Esophagus squamous epithelium (tissue), 5 donors: Measurements from ENCODE around the gene FBXO38. TPM values are rescaled to one million over a fixed set of nuclear protein-coding genes. Genes with fewer than 3 reads are reported as not detected.

ENCODE experiments used
- DNase-seq: peaks from one replicate; lab custom pipeline; 2025; lab: John Stamatoyannopoulos, UW
- H3K27ac ChIP-seq, 4 donors: fragments of 200-600 bp; sonication (generic); one replicate each; pipeline ENCODE4 v1.5.1; 2016 to 2019; ENCODE audit warnings: mild to moderate bottlenecking in 1 of 4
- H3K27me3 ChIP-seq, 4 donors: fragments of 200-600 bp; sonication (generic); 1 replicate in 3 of 4; 2 replicates in 1 of 4; pipeline versions ENCODE4 v1.5.1 to v1.6.0; 2017 to 2021; ENCODE audit warnings: antibody characterized with exemption in 1 of 4
- H3K36me3 ChIP-seq, 3 donors: fragments of 200-600 bp; sonication (generic); one replicate each; pipeline ENCODE4 v1.5.1; 2016 to 2019
- H3K4me1 ChIP-seq, 3 donors: fragments of 200-600 bp; sonication (generic); one replicate each; pipeline ENCODE4 v1.5.1; 2017 to 2019
- H3K4me3 ChIP-seq, 4 donors: fragments of 200-600 bp; sonication (generic); 1 replicate in 3 of 4; 2 replicates in 1 of 4; pipeline ENCODE4 v1.5.1; 2016 to 2019; ENCODE audit warnings: mild to moderate bottlenecking in 2 of 4, moderate library complexity in 1 of 4
- H3K9me3 ChIP-seq, 3 donors: fragments of 200-600 bp; sonication (generic); one replicate each; pipeline ENCODE4 v1.5.1; 2016 to 2019
- CTCF ChIP-seq, 6 experiments: fragments of 450-650 bp in 4 of 6; fragments of 200-600 bp in 2 of 6; sonication (generic) in 2 of 6; IDR thresholded peaks; one replicate each; pipeline ENCODE4 v1.5.1; 2016 to 2019; ENCODE audit warnings: antibody characterized with exemption in 6 of 6, mild to moderate bottlenecking in 4 of 6, moderate library complexity in 4 of 6
- POLR2A ChIP-seq, 4 donors: fragments of 450-650 bp; IDR thresholded peaks; one replicate each; pipeline ENCODE4 v1.6.1; 2017; ENCODE audit warnings: antibody characterized with exemption in 4 of 4, mild to moderate bottlenecking in 4 of 4, moderate library complexity in 3 of 4
- WGBS, 2 donors: methylation state at CpG; one replicate each; pipeline ENCODE4 v1.1.5; 2018; 5-methylcytosine and 5-hydroxymethylcytosine counted together
- intact Hi-C: fragments of 100-400 bp; cut with DNase I; formaldehyde crosslinking; loops from one replicate; pipeline ENCODE4 v1.15.0; 2022
- total RNA-seq, 4 donors: library from RNA; depleted of rRNA; stranded (reverse); fragments of >200 nt; gene quantifications; one replicate each; pipeline ENCODE4 v1.1.0, GENCODE V29; 2016
- donor health status: DM: yes; HTN: yes; CAD: no.

FBXO38 gene
- total RNA-seq, 4 donors from 2014 or later, result 15.0 to 42.0 (median 32.1) TPM

GRCh38 chr5:148406406-148406805 is 22.6 kb downstream of the FBXO38 start:
- Histone ChIP-seq H3K4me1 (peaks cover 0 to 14% (median 0%) of the 10 kb centered on the region in 3 donors), H3K27me3 (no peaks in the 10 kb centered on the region), H3K4me3 (no peak overlapping the region), H3K27ac (no peak overlapping the region), H3K9me3 (no peaks in the 10 kb centered on the region), H3K36me3 (peaks cover 6 to 98% (median 15%) of the 10 kb centered on the region in 3 donors)
- no peak for DNase-seq
- WGBS, 2 donors, result 87 to 90% methylated on average over 3 of the region's 3 CpGs
- TF ChIP-seq POLR2A (IDR thresholded peaks at IDR 0.05), result no peak
- intact Hi-C loops, result no loop called here

- Histone ChIP-seq H3K27ac (no peak overlapping the region), H3K9me3 (no peaks in the 10 kb centered on the region), H3K36me3 (peaks cover 6 to 100% (median 15%) of the 10 kb centered on the region in 3 donors), H3K27me3 (no peaks in the 10 kb centered on the region), H3K4me3 (no peak overlapping the region), H3K4me1 (no peaks in the 10 kb centered on the region)
- TF ChIP-seq CTCF (IDR thresholded peaks at IDR 0.05) (no peak), POLR2A (IDR thresholded peaks at IDR 0.05) (no peak)
- intact Hi-C loops, result no loop called here
- WGBS, 2 donors, result 56 to 71% methylated on average over 3 of the region's 3 CpGs
- no peak for DNase-seq
These were observed 24.3 kb downstream of the FBXO38 start for GRCh38 chr5:148408092-148408491.

GRCh38 chr5:148412124-148412523 is 28.4 kb downstream of the FBXO38 start:
- intact Hi-C loops, result no loop called here
- no peaks in the 10 kb centered on the region for H3K4me1 ChIP-seq
- H3K36me3 ChIP-seq, result peaks cover 6 to 100% (median 20%) of the 10 kb centered on the region in 3 donors
- DNase-seq, result no peak
- H3K4me3 ChIP-seq, result no peak overlapping the region
- WGBS, 2 donors, result 92 to 98% methylated on average over 2 of the region's 2 CpGs
- H3K27me3 ChIP-seq, result no peaks in the 10 kb centered on the region
- H3K27ac ChIP-seq, result no peak overlapping the region
- TF ChIP-seq CTCF (IDR thresholded peaks at IDR 0.05) (no peak), POLR2A (IDR thresholded peaks at IDR 0.05) (no peak)
- no peaks in the 10 kb centered on the region for H3K9me3 ChIP-seq

DNA sequence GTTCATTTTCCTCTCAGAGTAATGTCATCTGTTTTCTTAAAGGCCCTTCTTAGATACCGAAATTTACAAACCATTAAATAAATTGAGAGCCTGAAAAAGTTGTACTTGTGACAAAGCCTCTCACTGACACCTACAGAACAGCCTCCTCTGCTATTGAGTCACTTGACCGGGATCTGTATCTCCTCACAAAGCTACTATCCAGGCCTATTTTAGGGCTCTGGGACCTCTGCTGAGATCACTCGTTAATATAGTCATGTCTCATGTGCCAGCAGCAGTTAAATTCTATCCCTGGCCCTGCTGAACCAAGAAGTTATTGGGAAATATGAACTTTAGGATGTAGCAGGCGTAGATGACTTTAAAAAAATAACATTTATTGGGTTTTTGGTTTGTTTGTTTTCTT is 31.1 kb downstream of the FBXO38 start:
- TF ChIP-seq POLR2A (IDR thresholded peaks at IDR 0.05) (no peak), CTCF (IDR thresholded peaks at IDR 0.05) (no peak)
- H3K27me3 ChIP-seq, result no peaks in the 10 kb centered on the region
- DNase-seq, result no peak
- 79 to 83% methylated on average over 4 of the region's 4 CpGs for WGBS, 2 donors
- H3K36me3 ChIP-seq, result peaks cover 6 to 100% (median 28%) of the 10 kb centered on the region in 3 donors
- H3K9me3 ChIP-seq, result no peaks in the 10 kb centered on the region
- no peak overlapping the region for H3K27ac ChIP-seq
- H3K4me3 ChIP-seq, result no peak overlapping the region
- intact Hi-C loops, result no loop called here
- no peaks in the 10 kb centered on the region for H3K4me1 ChIP-seq

DNA sequence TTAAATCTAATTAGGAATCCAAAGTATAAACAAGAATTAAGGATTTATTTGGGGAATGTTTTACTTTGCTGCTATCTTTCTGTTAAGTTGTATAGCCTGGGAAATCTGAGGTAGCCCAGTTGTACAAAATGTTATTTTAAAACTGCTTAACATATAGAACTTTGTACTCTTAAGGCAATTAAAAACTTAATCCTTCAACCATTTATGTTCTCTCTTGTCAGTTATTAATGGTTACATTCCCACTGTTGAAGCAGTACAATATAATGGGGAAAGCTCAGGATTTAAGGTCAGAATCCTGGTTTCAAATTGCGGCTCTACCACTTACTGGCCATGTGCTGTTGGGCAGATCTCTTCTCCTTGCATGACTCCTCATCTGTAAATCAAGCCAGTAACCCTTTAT is 32.7 kb downstream of the FBXO38 start:
- DNase-seq, result no peak
- no peaks in the 10 kb centered on the region for H3K4me1 ChIP-seq
- H3K36me3 ChIP-seq, result peaks cover 0 to 99% (median 21%) of the 10 kb centered on the region in 3 donors
- H3K27me3 ChIP-seq, result no peaks in the 10 kb centered on the region
- intact Hi-C loops, result no loop called here
- WGBS, 2 donors, result 100% methylated on average over 1 of the region's 1 CpG
- no peak overlapping the region for H3K27ac ChIP-seq
- no peak overlapping the region for H3K4me3 ChIP-seq
- H3K9me3 ChIP-seq, result no peaks in the 10 kb centered on the region
- TF ChIP-seq POLR2A (IDR thresholded peaks at IDR 0.05), result no peak
- no peak for TF ChIP-seq CTCF (IDR thresholded peaks at IDR 0.05)

DNA sequence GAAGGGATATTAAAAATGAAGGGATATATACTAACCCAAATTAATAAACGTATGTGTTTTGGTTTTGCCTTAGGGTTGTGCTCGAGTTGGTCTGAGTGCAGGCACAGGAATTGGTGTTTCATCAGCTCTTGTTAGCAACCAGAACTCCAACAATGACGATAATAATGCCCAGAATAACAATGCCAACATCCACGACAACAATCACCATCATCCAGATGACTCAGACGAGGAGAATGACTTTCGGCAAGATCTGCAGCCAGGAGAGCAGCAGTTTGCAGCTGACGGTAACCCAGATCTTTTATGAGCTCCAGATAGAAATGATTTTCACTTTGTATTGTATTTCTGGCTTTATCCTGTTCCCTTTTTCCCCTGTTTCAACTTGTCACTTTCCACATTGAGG is 33.2 kb downstream of the FBXO38 start:
- DNase-seq, result no peak
- H3K9me3 ChIP-seq, result no peaks in the 10 kb centered on the region
- intact Hi-C loops, result no loop called here
- no peak overlapping the region for H3K27ac ChIP-seq
- TF ChIP-seq POLR2A (IDR thresholded peaks at IDR 0.05), result no peak
- no peak for TF ChIP-seq CTCF (IDR thresholded peaks at IDR 0.05)
- peaks cover 0 to 99% (median 21%) of the 10 kb centered on the region in 3 donors for H3K36me3 ChIP-seq
- no peaks in the 10 kb centered on the region for H3K4me1 ChIP-seq
- 57 to 74% methylated on average over 7 of the region's 7 CpGs for WGBS, 2 donors
- H3K27me3 ChIP-seq, result no peaks in the 10 kb centered on the region
- no peak overlapping the region for H3K4me3 ChIP-seq
